ENCODE data around the gene PHF21A.

The PHF21A gene

DNA sequence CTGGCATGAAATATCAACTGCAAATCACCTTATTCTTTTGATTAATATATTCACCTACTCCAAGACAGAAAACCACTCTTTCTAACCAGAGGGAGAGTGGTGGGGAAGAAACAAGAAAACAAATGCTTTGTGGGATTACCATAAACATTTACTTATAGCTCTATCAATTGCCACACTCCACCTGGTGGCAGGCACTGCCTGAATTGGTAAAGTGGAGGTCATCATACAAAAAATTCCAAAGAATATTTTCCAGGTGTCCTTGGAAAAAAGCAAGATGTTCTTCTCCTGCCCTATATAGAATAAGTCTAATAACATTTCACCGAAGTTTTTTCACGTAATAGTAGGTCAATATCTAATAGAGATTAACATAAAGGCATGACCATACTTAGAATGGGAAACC lies 45.3 kb downstream of the PHF21A start:
- DNase-seq (ENCODE audit: low read depth in 2 of 2), result no peak

DNA sequence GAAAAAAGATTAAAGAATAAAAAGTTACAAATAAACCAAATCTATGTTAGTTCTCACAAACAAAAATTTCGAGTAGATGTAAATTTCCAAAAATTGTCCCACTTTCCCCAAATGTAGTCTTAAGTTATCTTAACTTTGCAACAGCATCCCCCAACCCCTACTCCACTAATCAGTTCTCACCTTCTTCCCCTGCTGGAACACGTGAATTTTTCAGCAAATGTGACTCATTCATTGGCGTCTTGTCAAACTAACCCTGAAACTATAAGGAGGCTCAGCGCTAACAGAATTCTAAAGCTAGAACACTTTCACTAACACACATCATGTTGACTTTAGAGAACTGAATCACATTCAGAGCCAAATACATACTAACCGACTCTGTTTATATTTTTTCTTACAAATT lies 46.1 kb downstream of the PHF21A start:
- no peak for DNase-seq (ENCODE audit: low read depth in 2 of 2)

DNA sequence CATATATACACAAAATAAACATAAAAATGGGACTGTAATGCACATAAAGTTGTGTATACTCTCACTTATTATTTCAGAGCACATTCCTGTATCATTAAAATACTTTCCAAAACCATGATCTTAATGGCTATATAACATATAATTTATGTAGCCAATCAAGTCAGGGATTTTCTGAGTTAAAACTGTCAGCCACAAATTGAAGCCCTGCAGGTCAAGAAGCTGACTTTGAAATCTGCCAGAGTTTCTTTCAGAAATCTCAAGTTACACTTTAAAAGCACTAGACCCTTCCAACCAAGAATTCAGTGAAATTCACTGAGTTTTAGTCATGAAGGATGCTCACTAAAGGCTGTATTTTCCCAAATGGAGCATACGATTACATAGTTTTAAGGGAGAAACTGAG lies 47.6 kb downstream of the PHF21A start:
- DNase-seq (ENCODE audit: low read depth in 2 of 2), result no peak

DNA sequence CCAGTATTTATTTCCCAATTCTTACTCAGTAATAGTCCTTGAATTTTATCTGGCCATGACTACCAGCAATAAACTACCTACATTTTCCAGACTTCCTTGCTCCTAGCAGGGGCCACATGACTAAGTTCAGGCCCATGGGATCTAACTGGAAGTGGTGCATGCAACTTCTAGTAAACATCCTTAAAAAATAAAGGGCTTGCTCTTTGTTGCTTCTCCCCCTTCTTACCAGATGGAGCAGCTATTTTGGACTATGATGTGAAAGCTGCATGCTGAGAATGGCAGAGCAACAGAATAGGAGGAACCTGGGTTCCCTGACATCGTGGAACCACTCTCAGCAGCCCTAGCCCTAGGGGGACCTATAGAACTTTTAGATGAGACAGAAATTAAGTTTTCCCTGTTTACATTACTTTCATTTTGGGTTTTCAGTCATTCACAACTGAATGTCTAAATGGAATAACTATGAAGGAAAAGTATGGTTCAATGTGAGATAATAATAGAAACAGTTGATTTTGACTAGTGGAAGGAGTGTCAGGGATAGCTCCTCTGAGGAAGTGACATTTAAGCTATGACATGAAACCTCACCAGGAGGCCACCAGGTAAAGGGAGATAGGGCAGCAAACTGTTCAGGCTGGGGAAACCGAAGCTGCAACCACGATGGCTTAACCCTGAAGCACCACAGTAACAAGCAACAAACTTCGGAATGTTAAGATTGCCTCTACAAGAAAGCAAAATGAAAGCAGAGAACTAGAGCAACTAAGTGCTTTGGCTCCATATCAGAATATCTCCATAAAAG lies 48.9 kb downstream of the PHF21A start:
- no peak for DNase-seq (ENCODE audit: low read depth in 2 of 2)

DNA sequence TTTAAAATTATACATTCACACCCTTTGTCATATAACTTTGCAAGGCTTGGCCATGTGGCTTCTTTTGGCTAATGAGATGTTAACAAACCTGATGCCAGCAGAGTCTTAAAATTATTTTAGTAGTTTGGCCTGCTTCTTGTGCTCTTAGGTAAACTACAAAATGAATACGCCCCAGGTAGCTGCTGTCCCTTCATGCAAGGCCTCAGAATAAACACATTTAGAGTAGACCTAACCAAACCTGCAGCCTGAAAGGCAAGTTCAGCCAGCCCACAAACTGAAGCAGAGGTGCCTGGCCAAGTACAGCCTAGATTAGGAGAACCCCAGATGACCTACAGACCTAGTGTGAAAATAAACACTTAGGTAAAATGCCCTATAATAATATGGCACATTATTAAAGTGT lies 50.2 kb downstream of the PHF21A start:
- DNase-seq (ENCODE audit: low read depth in 2 of 2), result no peak

DNA sequence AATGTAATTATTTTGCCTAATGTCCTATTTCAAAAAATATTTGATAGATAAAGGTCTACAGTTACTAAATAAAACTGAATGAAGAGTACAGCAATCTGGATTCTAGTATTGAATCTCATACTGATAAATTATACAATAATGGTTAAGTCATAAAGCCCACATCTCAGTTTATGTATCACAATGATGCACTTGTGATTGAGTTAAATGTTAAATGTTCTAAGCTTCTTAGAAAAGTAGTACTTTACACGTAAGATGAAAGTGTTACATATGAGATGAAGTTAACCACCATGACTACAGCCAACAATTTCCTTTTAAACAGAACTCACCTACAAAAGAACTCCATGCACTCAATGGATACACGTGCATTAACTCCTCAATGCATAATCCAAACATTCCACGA lies 51.7 kb downstream of the PHF21A start:
- no peak for DNase-seq (ENCODE audit: low read depth in 2 of 2)

DNA sequence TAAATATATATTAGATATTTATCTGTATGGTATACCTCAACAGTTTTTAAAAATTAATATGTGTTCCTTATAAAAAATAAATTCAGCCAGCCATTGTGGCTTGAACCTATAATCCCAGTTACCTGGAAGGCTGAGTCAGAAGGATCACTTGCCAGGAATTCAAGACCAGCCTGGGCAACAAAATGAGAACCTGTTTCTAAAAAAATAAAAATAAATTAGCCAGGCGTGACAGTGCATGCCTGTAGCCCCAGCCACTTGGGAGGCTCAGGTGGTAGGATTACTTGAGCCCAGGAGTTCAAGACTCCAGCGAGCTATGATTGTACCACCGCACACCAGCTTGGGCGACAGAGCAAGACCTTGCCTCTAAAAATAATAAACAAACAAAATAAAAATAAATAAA lies 54.9 kb downstream of the PHF21A start:
- no peak for DNase-seq (ENCODE audit: low read depth in 2 of 2)

DNA sequence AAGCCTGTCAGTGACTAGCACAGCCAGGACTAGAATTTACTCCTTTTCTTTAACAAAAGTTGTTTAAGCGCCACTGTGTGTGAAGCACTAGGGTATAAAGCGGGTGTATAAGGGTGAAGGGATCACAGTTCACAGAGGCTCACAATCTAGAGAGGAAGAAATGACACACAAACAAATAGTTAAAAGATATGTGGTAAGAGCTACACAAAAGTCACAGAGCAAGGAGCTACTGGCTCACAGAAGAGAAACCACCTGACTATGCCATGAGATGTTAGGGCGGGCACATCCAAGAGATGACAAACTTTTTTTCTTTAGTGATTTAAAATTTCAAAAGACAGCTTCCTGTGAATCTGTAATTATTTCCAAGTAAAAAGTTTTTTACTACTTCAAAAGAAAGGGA lies 55.6 kb downstream of the PHF21A start:
- DNase-seq (ENCODE audit: low read depth in 2 of 2), result no peak

DNA sequence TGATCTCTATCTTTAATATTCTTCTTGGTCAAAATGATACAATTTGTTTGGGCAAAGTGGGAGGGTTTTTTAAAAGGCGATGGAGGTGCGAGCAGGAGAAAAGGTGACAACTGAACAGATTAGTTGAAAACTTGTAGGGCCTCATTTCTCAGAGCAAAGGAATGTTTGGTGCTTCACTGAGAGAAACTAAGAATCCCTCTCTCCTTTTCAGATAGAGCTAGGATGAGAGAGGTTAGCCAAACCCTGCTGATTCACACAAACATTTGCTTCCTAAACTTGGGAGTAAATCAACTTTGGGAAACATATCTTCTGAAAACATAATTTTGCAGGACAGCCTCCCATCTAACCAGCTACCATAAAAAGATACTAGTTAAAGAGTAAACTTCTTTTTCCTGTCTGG lies 57.0 kb downstream of the PHF21A start:
- DNase-seq (ENCODE audit: low read depth in 2 of 2), result no peak

DNA sequence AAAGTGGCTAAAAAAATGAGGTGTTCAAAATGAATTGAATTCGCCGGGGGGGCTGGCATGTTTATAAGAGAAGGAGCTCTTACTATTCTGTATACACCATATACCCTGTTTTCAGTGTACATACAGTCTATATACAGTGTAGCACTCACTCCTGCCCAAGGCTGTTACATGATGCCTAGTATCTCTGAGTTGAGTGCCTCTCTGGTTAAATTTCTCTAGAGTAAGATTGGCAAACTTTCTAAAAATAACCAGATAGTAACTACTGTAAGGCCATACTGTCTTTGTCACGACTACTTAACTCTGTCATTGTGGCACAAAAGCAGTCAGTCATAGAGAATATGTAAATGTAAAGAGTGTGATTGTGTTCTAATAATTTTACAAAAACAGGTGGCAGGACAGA lies 58.1 kb downstream of the PHF21A start:
- DNase-seq (ENCODE audit: low read depth in 2 of 2), result no peak

DNA sequence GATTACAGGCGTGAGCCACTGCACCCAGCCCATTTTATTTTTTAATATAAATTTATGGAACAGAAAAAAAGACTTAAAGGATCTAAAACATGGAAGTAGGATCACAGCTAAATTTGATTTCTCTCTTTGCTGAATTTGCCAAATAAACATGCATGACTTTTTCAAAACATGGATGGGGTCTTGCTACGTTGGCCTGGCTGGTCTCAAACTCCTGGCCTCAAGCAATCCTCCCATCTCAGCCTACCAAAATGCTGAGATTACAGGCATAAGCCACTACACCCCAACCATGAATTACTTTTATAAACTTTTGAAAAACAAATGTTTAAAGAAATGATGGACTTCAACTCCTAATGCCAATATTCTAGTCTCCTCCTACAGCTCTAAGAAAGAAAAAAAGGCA lies 61.2 kb downstream of the PHF21A start:
- no peak for DNase-seq (ENCODE audit: low read depth in 2 of 2)

DNA sequence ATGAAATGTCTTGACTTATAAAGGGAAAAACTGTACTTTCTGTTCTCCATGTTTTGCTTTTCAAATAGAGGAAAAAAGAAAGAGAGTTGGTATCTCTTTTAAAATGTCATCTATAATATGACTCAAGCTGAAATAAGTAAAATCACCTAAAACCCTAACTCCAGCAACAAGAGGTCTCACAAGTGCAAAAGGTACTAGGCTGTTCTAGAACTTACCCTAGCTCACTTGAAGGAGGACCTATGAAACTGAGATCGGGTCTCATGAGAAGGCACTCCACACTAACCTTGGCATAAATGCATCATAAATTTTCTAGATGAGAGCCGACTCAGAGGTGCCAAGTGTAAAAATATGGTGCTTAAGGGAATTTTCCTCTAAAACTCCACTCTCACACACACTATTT lies 63.8 kb downstream of the PHF21A start:
- DNase-seq (ENCODE audit: low read depth in 2 of 2), result no peak

DNA sequence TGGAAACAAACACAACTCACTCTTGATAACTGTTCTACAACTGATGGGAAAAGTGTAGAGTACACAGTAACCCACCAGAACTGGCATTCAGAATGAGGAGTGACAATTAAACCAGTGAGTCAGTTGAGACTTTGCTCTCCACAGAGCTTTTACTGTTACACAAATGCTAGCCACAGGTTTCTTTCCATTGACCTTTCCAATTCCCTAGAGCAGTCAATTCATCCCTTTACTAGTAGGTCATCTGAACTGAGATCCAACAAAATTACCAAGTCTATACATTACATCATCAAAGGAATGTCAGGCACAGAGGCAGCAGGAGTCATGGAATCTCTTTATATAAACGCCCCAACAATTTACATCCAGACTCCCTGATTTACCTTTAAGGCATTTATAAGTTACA lies 65.9 kb downstream of the PHF21A start:
- DNase-seq (ENCODE audit: low read depth in 2 of 2), result no peak

DNA sequence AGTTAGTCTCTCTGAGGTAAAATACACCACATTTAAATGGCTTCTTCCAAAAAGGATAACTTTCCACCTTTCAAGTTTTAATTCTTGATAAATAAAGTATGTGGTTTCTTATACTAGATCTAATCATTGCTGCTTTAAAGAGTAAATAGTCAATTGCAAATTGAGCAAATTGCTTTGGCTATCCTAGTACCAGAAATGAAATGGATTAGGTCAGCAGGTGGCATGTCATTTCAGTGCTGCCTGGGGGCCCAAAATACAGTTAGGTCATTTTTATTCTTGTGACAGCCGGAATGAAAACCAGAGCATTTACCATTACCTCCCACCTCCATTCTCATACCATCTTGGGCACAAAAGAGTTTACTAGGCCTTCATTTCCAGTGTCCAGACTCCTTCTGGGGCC lies 70.2 kb downstream of the PHF21A start:
- DNase-seq (ENCODE audit: low read depth in 2 of 2), result no peak

DNA sequence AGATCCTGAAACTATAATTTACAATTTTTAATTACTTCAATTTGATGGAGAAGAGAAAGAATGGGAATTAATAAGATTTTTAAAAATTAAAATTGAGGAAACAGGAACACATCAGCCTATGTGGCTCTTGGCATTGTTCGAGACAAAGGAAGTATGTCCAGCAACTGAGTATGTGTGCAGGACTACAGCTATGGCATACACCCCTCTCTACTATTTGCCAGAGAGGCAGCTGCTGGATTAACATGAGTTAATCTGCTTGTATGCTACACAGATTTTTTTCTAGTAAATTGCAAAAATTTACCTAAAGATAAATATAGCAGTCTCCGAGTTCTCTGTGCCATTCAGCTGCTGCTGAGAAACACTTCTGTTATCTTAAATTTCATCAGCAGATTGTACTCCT lies 70.6 kb downstream of the PHF21A start:
- no peak for DNase-seq (ENCODE audit: low read depth in 2 of 2)

DNA sequence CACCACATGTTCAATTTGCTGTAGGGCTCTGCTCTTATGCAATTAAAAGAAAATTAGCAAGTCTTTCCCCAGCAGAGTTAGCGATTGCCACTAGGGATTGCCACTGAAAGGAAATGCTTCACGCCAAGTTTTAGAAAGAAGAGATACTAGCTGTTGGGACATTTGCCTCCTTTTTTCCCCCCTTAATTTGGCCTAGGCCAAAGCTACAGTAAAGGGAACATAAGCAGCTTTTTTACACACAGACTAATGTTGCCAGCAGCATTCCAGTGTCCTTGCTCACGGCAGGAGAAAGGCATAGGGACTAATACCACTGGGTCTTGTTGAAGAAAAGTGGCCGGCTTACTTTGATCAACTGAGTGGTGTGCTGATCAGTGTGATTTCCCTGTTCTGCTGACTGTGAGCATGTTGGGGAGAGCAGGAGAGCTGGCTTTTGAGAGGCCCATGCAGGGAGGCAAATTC lies 71.2 kb downstream of the PHF21A start:
- DNase-seq (ENCODE audit: low read depth in 2 of 2), result no peak

DNA sequence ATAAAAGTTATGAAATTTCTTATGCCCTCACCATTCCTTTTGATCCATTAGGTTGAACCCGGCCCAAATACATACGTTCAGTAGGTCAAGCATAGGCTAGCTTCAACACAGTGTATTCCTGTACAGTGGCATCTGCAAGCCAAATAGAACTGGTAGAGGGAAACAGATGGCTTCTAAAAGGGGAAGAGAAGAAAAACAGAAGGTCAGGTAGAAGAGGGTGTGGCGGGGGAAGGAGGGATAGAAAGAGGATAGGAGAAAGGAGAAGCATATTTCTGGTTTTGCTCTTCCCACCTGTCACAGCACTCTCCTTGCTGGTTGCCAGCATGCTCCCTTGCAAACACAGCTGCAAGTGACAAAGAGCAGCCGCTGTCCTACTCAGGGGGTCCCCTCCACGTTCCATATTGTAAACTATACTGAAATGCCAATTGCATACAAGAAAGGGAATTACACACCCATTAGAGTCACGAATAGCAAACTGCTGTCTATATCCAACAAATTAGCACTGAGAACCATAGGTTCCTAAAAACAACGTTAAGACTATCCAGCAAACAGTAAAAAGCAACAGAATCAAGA lies 71.8 kb downstream of the PHF21A start:
- no peak for DNase-seq (ENCODE audit: low read depth in 2 of 2)

DNA sequence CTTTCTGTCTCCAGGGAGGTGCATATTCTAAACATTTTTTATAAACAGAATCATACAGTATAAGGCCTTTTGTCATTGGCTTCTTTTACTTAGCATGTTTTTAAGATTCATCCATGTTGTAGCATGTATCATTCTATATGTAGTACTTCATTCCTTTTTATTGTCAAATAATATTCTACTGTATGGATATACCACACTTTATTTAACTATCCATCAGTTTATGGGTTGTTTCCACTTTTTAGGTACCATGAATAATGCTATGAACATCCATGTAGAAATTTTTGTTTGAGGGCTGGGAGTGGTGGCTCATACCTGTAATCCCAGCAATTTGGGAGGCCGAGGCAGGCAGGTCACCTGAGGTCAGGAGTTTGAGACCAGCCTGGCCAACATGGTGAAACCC lies 73.1 kb downstream of the PHF21A start:
- no peak for DNase-seq (ENCODE audit: low read depth in 2 of 2)

DNA sequence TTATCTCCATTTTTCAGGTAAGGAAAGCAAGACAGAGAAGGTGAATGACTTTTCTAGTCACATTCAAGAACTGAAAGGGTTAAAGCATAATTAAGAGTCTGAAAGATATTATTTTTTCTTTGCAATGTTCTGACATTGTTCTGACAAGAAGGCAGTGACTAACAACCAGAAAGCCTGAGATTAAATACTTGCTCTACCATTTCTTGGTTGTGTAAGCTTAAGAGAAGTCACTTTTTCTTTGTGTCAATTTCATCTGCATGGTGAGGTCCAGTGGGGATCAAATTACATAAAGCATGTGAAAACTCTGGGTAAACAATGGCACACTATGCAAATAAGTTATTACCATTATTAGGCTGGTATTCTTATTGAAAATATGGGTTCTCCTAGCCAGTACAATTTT lies 73.7 kb downstream of the PHF21A start:
- DNase-seq (ENCODE audit: low read depth in 2 of 2), result no peak

DNA sequence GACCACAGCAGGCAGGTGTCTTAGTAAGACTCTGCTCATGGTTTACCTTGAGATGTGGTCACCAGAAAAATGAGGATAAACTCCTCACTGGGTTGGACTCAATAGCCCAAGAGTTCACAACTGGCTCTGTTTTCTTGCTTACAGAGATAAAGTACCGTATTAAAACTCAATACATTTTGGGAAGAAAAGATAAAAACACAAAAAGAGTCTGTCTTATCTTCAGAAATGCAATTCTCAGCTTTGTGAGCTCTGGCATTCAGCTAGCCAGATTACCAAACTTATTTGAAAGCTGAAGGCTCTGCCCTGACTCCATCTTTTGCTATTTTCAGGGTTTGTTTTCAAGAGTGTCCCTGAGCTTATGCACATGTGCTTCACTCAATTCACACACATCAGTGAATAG lies 75.4 kb downstream of the PHF21A start:
- no peak for DNase-seq (ENCODE audit: low read depth in 2 of 2)

DNA sequence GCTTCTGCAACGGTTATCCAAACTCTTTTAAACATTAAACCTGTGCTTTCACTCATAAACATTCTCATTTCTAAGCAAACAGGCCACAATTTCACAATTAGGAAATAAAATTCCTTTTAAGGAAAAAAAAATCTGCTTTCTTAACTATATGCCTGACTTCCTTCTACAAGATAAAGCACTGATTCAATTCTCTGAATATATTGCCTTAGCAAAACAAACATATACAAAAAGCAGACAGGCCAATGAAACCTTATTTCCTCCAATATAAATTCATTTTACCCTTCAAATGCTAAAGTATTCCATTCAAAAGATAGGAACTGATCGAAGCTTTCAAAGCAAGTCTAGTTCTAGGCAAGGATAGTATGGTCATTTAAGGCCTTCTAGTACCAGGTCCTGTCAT lies 76.7 kb downstream of the PHF21A start:
- DNase-seq (ENCODE audit: low read depth in 2 of 2), result no peak

DNA sequence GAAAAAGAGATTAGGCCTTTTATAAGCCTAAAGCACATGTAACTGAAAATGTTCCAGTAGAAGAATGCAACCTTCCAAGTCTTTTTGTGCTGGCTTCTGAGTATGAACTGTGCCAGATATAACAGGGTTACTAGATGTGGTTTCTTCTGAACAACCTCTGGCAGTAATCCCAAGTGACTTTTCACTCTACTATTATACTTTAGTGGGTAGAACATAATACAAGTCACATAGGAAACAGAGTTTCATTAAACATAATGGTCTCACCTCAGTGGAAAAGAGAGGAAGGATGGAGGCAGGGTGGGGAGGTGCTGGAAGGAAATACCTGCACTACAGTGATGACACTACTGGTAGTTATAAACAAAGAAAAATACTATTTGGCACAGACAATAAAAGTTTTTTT lies 81.3 kb downstream of the PHF21A start:
- no peak for DNase-seq (ENCODE audit: low read depth in 2 of 2)

DNA sequence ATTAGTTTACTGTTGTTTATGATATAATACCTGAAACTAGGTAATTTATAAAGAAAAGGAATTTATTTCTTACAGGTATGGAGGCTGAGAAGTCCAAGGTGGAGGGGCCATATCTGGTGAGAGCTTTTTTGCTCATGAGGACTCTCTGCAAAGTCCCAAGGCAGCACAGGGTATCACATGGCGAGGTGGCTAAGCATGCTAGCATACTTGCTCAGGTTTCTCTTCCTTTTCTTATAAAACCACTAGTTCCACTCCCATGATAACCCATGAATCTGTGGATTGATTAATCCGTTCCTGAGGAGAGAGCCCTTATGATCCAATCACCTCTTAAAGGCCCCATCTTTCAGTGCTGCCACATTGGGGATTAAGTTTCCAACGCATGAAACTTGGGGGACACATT lies 82.7 kb downstream of the PHF21A start:
- DNase-seq (ENCODE audit: low read depth in 2 of 2), result no peak

DNA sequence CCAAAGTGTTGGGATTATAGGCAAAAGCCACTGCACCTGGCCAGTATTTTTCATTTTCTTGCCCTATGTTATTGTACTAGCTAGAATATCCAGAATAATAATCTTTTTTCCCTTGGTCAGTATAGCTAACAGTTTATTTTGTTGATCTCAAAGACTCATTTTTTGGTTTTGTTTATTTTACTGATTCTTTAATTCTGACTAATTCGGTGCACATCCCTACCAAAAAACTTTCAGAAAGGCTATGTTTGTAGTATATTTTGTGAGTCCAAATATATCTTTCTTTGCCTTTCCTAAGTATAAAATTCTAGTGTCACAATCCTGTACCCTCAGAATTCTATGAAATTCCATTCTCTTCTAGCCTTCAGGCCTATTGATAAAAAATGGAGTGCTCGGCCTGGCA lies 84.3 kb downstream of the PHF21A start:
- DNase-seq (ENCODE audit: low read depth in 2 of 2), result no peak

Measured in stimulated activated CD4-positive, alpha-beta T cell treated with anti-CD3 and anti-CD28 coated beads, Interleukin-15, amount 100 ng/mL, for 48 hours (primary cell).